ENCODE measurements around the gene TMEM218. TPM values are rescaled to one million over a fixed set of nuclear protein-coding genes. Genes with fewer than 3 reads are reported as not detected.

TMEM218 gene
- total RNA-seq, 1 donor from 2014 or later = 11.9 TPM

DNA sequence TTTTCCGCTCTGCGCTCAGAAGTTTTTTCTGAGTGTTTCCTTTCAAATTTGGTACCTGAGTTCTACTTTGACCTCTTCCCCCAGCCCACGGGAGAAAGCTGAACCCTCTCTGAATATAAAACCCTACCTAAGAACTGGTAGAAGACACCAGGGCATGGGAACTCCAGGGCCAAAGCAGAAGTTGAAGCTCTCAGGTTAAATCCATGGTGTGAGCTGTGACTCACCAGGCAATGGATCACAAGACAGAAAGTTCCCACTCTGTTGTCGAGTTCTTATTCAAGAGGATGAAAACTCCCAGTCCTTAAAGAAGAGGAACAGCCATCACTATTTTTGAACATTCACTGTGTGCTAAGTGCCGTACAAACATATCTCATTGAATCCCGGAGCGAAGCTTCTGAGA is 8.9 kb downstream of the TMEM218 start:
- no peaks in the 10 kb centered on the region for H3K27me3 Mint-ChIP-seq (ENCODE audit: low read depth, unreplicated experiment)
- H3K27ac Mint-ChIP-seq (ENCODE audit: unreplicated experiment) = no peak overlapping the region
- Histone ChIP-seq H3K4me3 (ENCODE audit: insufficient read depth, low read depth, low read length) (no peak overlapping the region), H3K36me3 (ENCODE audit: insufficient read depth, low read length) (no peaks in the 10 kb centered on the region), H3K27me3 (ENCODE audit: insufficient read depth, low read length) (no peaks in the 10 kb centered on the region), H3K27ac (ENCODE audit: low read depth, low read length) (no peak overlapping the region), H3K9ac (ENCODE audit: low read length) (no peak overlapping the region), H4K20me1 (ENCODE audit: insufficient read depth, low read length) (no peaks in the 10 kb centered on the region), H3K4me2 (ENCODE audit: low read length) (no peak overlapping the region), H3K9me3 (ENCODE audit: insufficient read depth, low read depth, low read length) (no peaks in the 10 kb centered on the region), H2AFZ (ENCODE audit: low read depth, low read length) (no peak overlapping the region), H3K79me2 (ENCODE audit: insufficient read depth, low read length) (no peaks in the 10 kb centered on the region), H3K4me1 (ENCODE audit: insufficient read depth, low read length) (no peaks in the 10 kb centered on the region)
- peaks cover 2% of the 10 kb centered on the region for H3K4me1 Mint-ChIP-seq (ENCODE audit: low read depth, unreplicated experiment)
- DNase-seq (ENCODE audit: low read depth) (no peak), FAIRE-seq (no peak)
- H3K36me3 Mint-ChIP-seq (ENCODE audit: low read depth, unreplicated experiment) = peaks cover 12% of the 10 kb centered on the region
- H3K9me3 Mint-ChIP-seq (ENCODE audit: unreplicated experiment) = no peaks in the 10 kb centered on the region
- TF ChIP-seq EZH2 (IDR thresholded peaks at IDR 0.05; ENCODE audit: insufficient read depth, low read length) = no peak
- TF ChIP-seq, protein P1, sequence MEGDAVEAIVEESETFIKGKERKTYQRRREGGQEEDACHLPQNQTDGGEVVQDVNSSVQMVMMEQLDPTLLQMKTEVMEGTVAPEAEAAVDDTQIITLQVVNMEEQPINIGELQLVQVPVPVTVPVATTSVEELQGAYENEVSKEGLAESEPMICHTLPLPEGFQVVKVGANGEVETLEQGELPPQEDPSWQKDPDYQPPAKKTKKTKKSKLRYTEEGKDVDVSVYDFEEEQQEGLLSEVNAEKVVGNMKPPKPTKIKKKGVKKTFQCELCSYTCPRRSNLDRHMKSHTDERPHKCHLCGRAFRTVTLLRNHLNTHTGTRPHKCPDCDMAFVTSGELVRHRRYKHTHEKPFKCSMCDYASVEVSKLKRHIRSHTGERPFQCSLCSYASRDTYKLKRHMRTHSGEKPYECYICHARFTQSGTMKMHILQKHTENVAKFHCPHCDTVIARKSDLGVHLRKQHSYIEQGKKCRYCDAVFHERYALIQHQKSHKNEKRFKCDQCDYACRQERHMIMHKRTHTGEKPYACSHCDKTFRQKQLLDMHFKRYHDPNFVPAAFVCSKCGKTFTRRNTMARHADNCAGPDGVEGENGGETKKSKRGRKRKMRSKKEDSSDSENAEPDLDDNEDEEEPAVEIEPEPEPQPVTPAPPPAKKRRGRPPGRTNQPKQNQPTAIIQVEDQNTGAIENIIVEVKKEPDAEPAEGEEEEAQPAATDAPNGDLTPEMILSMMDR (IDR thresholded peaks at IDR 0.05; ENCODE audit: insufficient read depth, low read depth, low read length) = no peak
- H3K4me3 Mint-ChIP-seq (ENCODE audit: unreplicated experiment) = no peak overlapping the region

DNA sequence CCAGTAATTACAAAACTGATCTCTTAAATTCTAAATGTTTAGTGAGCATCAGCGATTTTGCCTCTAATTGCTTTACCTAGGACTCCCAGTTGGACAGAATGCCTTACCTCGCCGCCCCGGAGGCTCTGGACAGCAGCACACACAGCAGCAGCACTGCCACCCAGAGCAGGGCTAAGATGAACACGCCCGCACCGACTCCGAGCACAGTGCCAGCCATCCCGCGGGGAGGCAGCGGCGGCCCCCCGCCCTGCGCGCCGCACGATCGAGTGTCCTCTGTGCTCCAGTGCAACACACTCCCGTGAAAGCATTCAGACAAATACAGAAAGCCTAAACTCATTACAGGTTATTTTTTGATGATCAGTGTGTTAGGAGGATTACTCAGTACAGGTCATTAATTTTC is 9.4 kb downstream of the TMEM218 start:
- H3K9ac ChIP-seq (ENCODE audit: low read length) = no peak overlapping the region
- Mint-ChIP-seq H3K27me3 (ENCODE audit: low read depth, unreplicated experiment) (no peaks in the 10 kb centered on the region), H3K4me3 (ENCODE audit: unreplicated experiment) (no peak overlapping the region), H3K27ac (ENCODE audit: unreplicated experiment) (no peak overlapping the region), H3K4me1 (ENCODE audit: low read depth, unreplicated experiment) (peaks cover 2% of the 10 kb centered on the region), H3K36me3 (ENCODE audit: low read depth, unreplicated experiment) (peaks cover 12% of the 10 kb centered on the region), H3K9me3 (ENCODE audit: unreplicated experiment) (no peaks in the 10 kb centered on the region)
- no peaks in the 10 kb centered on the region for H3K79me2 ChIP-seq (ENCODE audit: insufficient read depth, low read length)
- no peaks in the 10 kb centered on the region for H4K20me1 ChIP-seq (ENCODE audit: insufficient read depth, low read length)
- no peaks in the 10 kb centered on the region for H3K9me3 ChIP-seq (ENCODE audit: insufficient read depth, low read depth, low read length)
- no peak for DNase-seq (ENCODE audit: low read depth)
- no peak overlapping the region for H3K4me2 ChIP-seq (ENCODE audit: low read length)
- H3K36me3 ChIP-seq (ENCODE audit: insufficient read depth, low read length) = no peaks in the 10 kb centered on the region
- no peaks in the 10 kb centered on the region for H3K4me1 ChIP-seq (ENCODE audit: insufficient read depth, low read length)
- TF ChIP-seq EZH2 (IDR thresholded peaks at IDR 0.05; ENCODE audit: insufficient read depth, low read length) = no peak
- TF ChIP-seq, protein P1 (IDR thresholded peaks at IDR 0.05; ENCODE audit: insufficient read depth, low read depth, low read length) = no peak
- no peak overlapping the region for H2AFZ ChIP-seq (ENCODE audit: low read depth, low read length)
- FAIRE-seq = no peak
- H3K27ac ChIP-seq (ENCODE audit: low read depth, low read length) = no peak overlapping the region
- no peaks in the 10 kb centered on the region for H3K27me3 ChIP-seq (ENCODE audit: insufficient read depth, low read length)
- H3K4me3 ChIP-seq (ENCODE audit: insufficient read depth, low read depth, low read length) = no peak overlapping the region

DNA sequence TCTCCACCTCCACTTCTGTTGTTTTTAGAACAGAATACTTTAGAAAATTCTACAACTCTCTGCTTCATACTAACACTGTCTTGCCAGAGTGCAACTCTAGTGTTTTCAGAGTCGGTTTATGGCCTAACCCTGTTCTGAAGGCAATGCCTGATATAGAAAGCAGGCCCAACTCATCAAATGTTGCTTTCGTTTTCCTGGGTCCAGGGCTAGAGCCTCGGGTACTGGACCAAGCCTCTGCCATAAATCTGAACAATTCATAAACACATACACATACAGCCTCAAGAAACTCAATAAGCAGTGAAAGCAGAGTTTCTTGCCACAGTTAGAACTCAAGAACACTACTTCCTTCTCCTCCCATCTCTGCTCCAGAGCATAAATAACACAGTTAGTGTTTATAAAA is 9.8 kb downstream of the TMEM218 start:
- H3K79me2 ChIP-seq (ENCODE audit: insufficient read depth, low read length) = no peaks in the 10 kb centered on the region
- H3K36me3 ChIP-seq (ENCODE audit: insufficient read depth, low read length) = no peaks in the 10 kb centered on the region
- no peaks in the 10 kb centered on the region for H4K20me1 ChIP-seq (ENCODE audit: insufficient read depth, low read length)
- H3K27me3 ChIP-seq (ENCODE audit: insufficient read depth, low read length) = no peaks in the 10 kb centered on the region
- Mint-ChIP-seq H3K4me1 (ENCODE audit: low read depth, unreplicated experiment) (peaks cover 2% of the 10 kb centered on the region), H3K4me3 (ENCODE audit: unreplicated experiment) (no peak overlapping the region), H3K36me3 (ENCODE audit: low read depth, unreplicated experiment) (peaks cover 12% of the 10 kb centered on the region), H3K9me3 (ENCODE audit: unreplicated experiment) (no peaks in the 10 kb centered on the region), H3K27me3 (ENCODE audit: low read depth, unreplicated experiment) (no peaks in the 10 kb centered on the region), H3K27ac (ENCODE audit: unreplicated experiment) (no peak overlapping the region)
- H3K27ac ChIP-seq (ENCODE audit: low read depth, low read length) = no peak overlapping the region
- no peak overlapping the region for H2AFZ ChIP-seq (ENCODE audit: low read depth, low read length)
- H3K4me3 ChIP-seq (ENCODE audit: insufficient read depth, low read depth, low read length) = no peak overlapping the region
- H3K4me1 ChIP-seq (ENCODE audit: insufficient read depth, low read length) = no peaks in the 10 kb centered on the region
- FAIRE-seq (no peak), DNase-seq (ENCODE audit: low read depth) (no peak)
- no peak overlapping the region for H3K9ac ChIP-seq (ENCODE audit: low read length)
- H3K4me2 ChIP-seq (ENCODE audit: low read length) = no peak overlapping the region
- H3K9me3 ChIP-seq (ENCODE audit: insufficient read depth, low read depth, low read length) = no peaks in the 10 kb centered on the region
- TF ChIP-seq EZH2 (IDR thresholded peaks at IDR 0.05; ENCODE audit: insufficient read depth, low read length) = no peak
